ENCODE results near the gene DAPK1.

The DAPK1 gene

GRCh38 chr9:87711857-87712800, 214.5 kb downstream of the DAPK1 start:
- TF ChIP-seq CTCF (IDR thresholded peaks at IDR 0.05; ENCODE audit: low read length) (no peak), EZH2 (IDR thresholded peaks at IDR 0.05; ENCODE audit: borderline replicate concordance, low read length) (no peak)
- Histone ChIP-seq H3K27me3 (ENCODE audit: insufficient read depth, low read length) (no peaks in the 10 kb centered on the region), H4K20me1 (ENCODE audit: insufficient read depth, low read length) (no peaks in the 10 kb centered on the region), H3F3A (ENCODE audit: insufficient read depth, low read length) (no peaks in the 10 kb centered on the region), H3K36me3 (ENCODE audit: insufficient read depth, low read length) (no peaks in the 10 kb centered on the region), H3K9me2 (ENCODE audit: low read depth, low read length) (no peaks in the 10 kb centered on the region), H3K27ac (ENCODE audit: low read depth, low read length, poor library complexity, severe bottlenecking) (no peak overlapping the region), H2AFZ (ENCODE audit: low read length) (no peak overlapping the region), H3K9ac (ENCODE audit: low read length) (no peak overlapping the region), H3K4me1 (ENCODE audit: insufficient read depth, low read length, severe bottlenecking) (no peaks in the 10 kb centered on the region), H3K9me3 (ENCODE audit: low read length) (no peaks in the 10 kb centered on the region), H3K4me3 (ENCODE audit: low read depth, low read length, poor library complexity, severe bottlenecking) (no peak overlapping the region), H3K4me2 (ENCODE audit: low read length) (no peak overlapping the region), H3K79me2 (ENCODE audit: insufficient read depth, low read length) (no peaks in the 10 kb centered on the region)

GRCh38 chr9:87712801-87713277, 215.2 kb downstream of the DAPK1 start:
- Histone ChIP-seq H3K9me2 (ENCODE audit: low read depth, low read length) (no peaks in the 10 kb centered on the region), H4K20me1 (ENCODE audit: insufficient read depth, low read length) (no peaks in the 10 kb centered on the region), H3K9ac (ENCODE audit: low read length) (no peak overlapping the region), H3K9me3 (ENCODE audit: low read length) (no peaks in the 10 kb centered on the region), H3K4me2 (ENCODE audit: low read length) (no peak overlapping the region), H3K79me2 (ENCODE audit: insufficient read depth, low read length) (no peaks in the 10 kb centered on the region), H3F3A (ENCODE audit: insufficient read depth, low read length) (no peaks in the 10 kb centered on the region), H3K36me3 (ENCODE audit: insufficient read depth, low read length) (no peaks in the 10 kb centered on the region), H3K4me1 (ENCODE audit: insufficient read depth, low read length, severe bottlenecking) (no peaks in the 10 kb centered on the region), H3K27me3 (ENCODE audit: insufficient read depth, low read length) (no peaks in the 10 kb centered on the region), H2AFZ (ENCODE audit: low read length) (no peak overlapping the region), H3K4me3 (ENCODE audit: low read depth, low read length, poor library complexity, severe bottlenecking) (no peak overlapping the region), H3K27ac (ENCODE audit: low read depth, low read length, poor library complexity, severe bottlenecking) (no peak overlapping the region)
- TF ChIP-seq EZH2 (IDR thresholded peaks at IDR 0.05; ENCODE audit: borderline replicate concordance, low read length) (no peak), CTCF (IDR thresholded peaks at IDR 0.05; ENCODE audit: low read length) (no peak)

GRCh38 chr9:87713278-87713987, 215.8 kb downstream of the DAPK1 start:
- Histone ChIP-seq H3K9me3 (ENCODE audit: low read length) (no peaks in the 10 kb centered on the region), H2AFZ (ENCODE audit: low read length) (no peak overlapping the region), H3F3A (ENCODE audit: insufficient read depth, low read length) (no peaks in the 10 kb centered on the region), H3K4me1 (ENCODE audit: insufficient read depth, low read length, severe bottlenecking) (no peaks in the 10 kb centered on the region), H3K79me2 (ENCODE audit: insufficient read depth, low read length) (no peaks in the 10 kb centered on the region), H4K20me1 (ENCODE audit: insufficient read depth, low read length) (no peaks in the 10 kb centered on the region), H3K27ac (ENCODE audit: low read depth, low read length, poor library complexity, severe bottlenecking) (no peak overlapping the region), H3K36me3 (ENCODE audit: insufficient read depth, low read length) (no peaks in the 10 kb centered on the region), H3K4me2 (ENCODE audit: low read length) (no peak overlapping the region), H3K9ac (ENCODE audit: low read length) (no peak overlapping the region), H3K9me2 (ENCODE audit: low read depth, low read length) (no peaks in the 10 kb centered on the region), H3K4me3 (ENCODE audit: low read depth, low read length, poor library complexity, severe bottlenecking) (no peak overlapping the region), H3K27me3 (ENCODE audit: insufficient read depth, low read length) (no peaks in the 10 kb centered on the region)
- no peak for TF ChIP-seq EZH2 (IDR thresholded peaks at IDR 0.05; ENCODE audit: borderline replicate concordance, low read length)
- TF ChIP-seq CTCF (IDR thresholded peaks at IDR 0.05; ENCODE audit: low read length): no peak

Data from OCI-LY1 (cell line).